IPS-18a (cell line): ENCODE measurements around the gene ATP5F1E.

Source experiments
- H3K27ac ChIP-seq: one replicate; pipeline ENCODE4 v1.5.1; 2013; ENCODE audit warnings: low read length
- H3K27me3 ChIP-seq: one replicate; pipeline ENCODE4 v1.6.1; 2013; ENCODE audit warnings: mild to moderate bottlenecking, low read length; ENCODE audit not compliant: control insufficient read depth, insufficient read depth
- H3K36me3 ChIP-seq: one replicate; pipeline ENCODE4 v1.6.1; 2013; ENCODE audit warnings: low read depth, low read length; ENCODE audit not compliant: control insufficient read depth
- H3K4me1 ChIP-seq: one replicate; pipeline ENCODE4 v1.6.1; 2013; ENCODE audit warnings: low read depth, low read length; ENCODE audit not compliant: control insufficient read depth
- H3K4me3 ChIP-seq: one replicate; pipeline ENCODE4 v1.5.1; 2013; ENCODE audit warnings: low read length
- H3K9ac ChIP-seq: one replicate; pipeline ENCODE4 v1.6.1; 2013; ENCODE audit warnings: mild to moderate bottlenecking, low read length, moderate library complexity
- H3K9me3 ChIP-seq: one replicate; pipeline ENCODE4 v1.6.1; 2013; ENCODE audit warnings: low read depth, low read length; ENCODE audit not compliant: control insufficient read depth

Gene ATP5F1E

GRCh38 chr20:59032023-59032712, at the start of gene ATP5F1E:
Gene ATP5F1E (minus strand): TSS chr20:59032335. CDS start chr20:59032251, 84 bp downstream.
- H3K9ac ChIP-seq: peak within 1 kb of the TSS; percentile 78

GRCh38 chr20:59081036-59081435, 48.9 kb upstream of the ATP5F1E start:
- Histone ChIP-seq H3K27ac (no peak overlapping the region), H3K4me3 (no peak overlapping the region), H3K36me3 (no peaks in the 10 kb centered on the region), H3K9me3 (no peaks in the 10 kb centered on the region), H3K9ac (no peak overlapping the region), H3K4me1 (peaks cover 5% of the 10 kb centered on the region), H3K27me3 (no peaks in the 10 kb centered on the region)

More at GRCh38 chr20:59032023-59032712, at the start of gene ATP5F1E:
- H3K4me3 ChIP-seq: peak within 1 kb of the TSS; percentile 89
- H3K36me3 ChIP-seq: peaks cover 63% of the 10 kb centered on the region
- H3K4me1 ChIP-seq: peaks cover 3% of the 10 kb centered on the region
- no peaks in the 10 kb centered on the region for H3K9me3 ChIP-seq
- peaks cover 47% of the 10 kb centered on the region for H3K27me3 ChIP-seq
- H3K27ac ChIP-seq: peak within 1 kb of the TSS; percentile 67

GRCh38 chr20:59078231-59078630, 46.1 kb upstream of the ATP5F1E start:
- Histone ChIP-seq H3K4me3 (no peak overlapping the region), H3K9me3 (no peaks in the 10 kb centered on the region), H3K27me3 (no peaks in the 10 kb centered on the region), H3K9ac (no peak overlapping the region), H3K36me3 (no peaks in the 10 kb centered on the region), H3K4me1 (peaks cover 5% of the 10 kb centered on the region), H3K27ac (no peak overlapping the region)

GRCh38 chr20:59077705-59078104, 45.6 kb upstream of the ATP5F1E start:
- no peaks in the 10 kb centered on the region for H3K9me3 ChIP-seq
- no peak overlapping the region for H3K9ac ChIP-seq
- no peaks in the 10 kb centered on the region for H3K36me3 ChIP-seq
- no peak overlapping the region for H3K4me3 ChIP-seq
- H3K27me3 ChIP-seq: no peaks in the 10 kb centered on the region
- no peak overlapping the region for H3K27ac ChIP-seq
- peaks cover 5% of the 10 kb centered on the region for H3K4me1 ChIP-seq

GRCh38 chr20:59075934-59076508, 43.9 kb upstream of the ATP5F1E start:
- H3K4me3 ChIP-seq: no peak overlapping the region
- no peaks in the 10 kb centered on the region for H3K36me3 ChIP-seq
- H3K4me1 ChIP-seq: no peaks in the 10 kb centered on the region

GRCh38 chr20:59074456-59074855, 42.3 kb upstream of the ATP5F1E start:
- Histone ChIP-seq H3K27ac (no peak overlapping the region), H3K4me3 (no peak overlapping the region), H3K36me3 (no peaks in the 10 kb centered on the region), H3K9me3 (no peaks in the 10 kb centered on the region), H3K9ac (no peak overlapping the region), H3K4me1 (no peaks in the 10 kb centered on the region), H3K27me3 (no peaks in the 10 kb centered on the region)

More at GRCh38 chr20:59075934-59076508, 43.9 kb upstream of the ATP5F1E start:
- Histone ChIP-seq H3K27me3 (no peaks in the 10 kb centered on the region), H3K9ac (no peak overlapping the region), H3K27ac (no peak overlapping the region), H3K9me3 (no peaks in the 10 kb centered on the region)

GRCh38 chr20:59073582-59073981, 41.4 kb upstream of the ATP5F1E start:
- Histone ChIP-seq H3K4me3 (no peak overlapping the region), H3K9me3 (no peaks in the 10 kb centered on the region), H3K9ac (no peak overlapping the region), H3K36me3 (no peaks in the 10 kb centered on the region), H3K27me3 (no peaks in the 10 kb centered on the region), H3K27ac (no peak overlapping the region), H3K4me1 (no peaks in the 10 kb centered on the region)

GRCh38 chr20:59071216-59071615, 39.1 kb upstream of the ATP5F1E start:
- H3K9ac ChIP-seq: no peak overlapping the region
- no peaks in the 10 kb centered on the region for H3K27me3 ChIP-seq
- no peaks in the 10 kb centered on the region for H3K9me3 ChIP-seq
- no peak overlapping the region for H3K27ac ChIP-seq
- no peaks in the 10 kb centered on the region for H3K4me1 ChIP-seq
- no peak overlapping the region for H3K4me3 ChIP-seq
- no peaks in the 10 kb centered on the region for H3K36me3 ChIP-seq

GRCh38 chr20:59069026-59069425, 36.9 kb upstream of the ATP5F1E start:
- Histone ChIP-seq H3K4me1 (no peaks in the 10 kb centered on the region), H3K9me3 (no peaks in the 10 kb centered on the region), H3K9ac (no peak overlapping the region), H3K27me3 (no peaks in the 10 kb centered on the region), H3K27ac (no peak overlapping the region), H3K36me3 (no peaks in the 10 kb centered on the region), H3K4me3 (no peak overlapping the region)

GRCh38 chr20:59068534-59068933, 36.4 kb upstream of the ATP5F1E start:
- no peak overlapping the region for H3K27ac ChIP-seq
- no peaks in the 10 kb centered on the region for H3K36me3 ChIP-seq
- no peaks in the 10 kb centered on the region for H3K4me1 ChIP-seq
- H3K27me3 ChIP-seq: no peaks in the 10 kb centered on the region
- no peak overlapping the region for H3K4me3 ChIP-seq
- no peaks in the 10 kb centered on the region for H3K9me3 ChIP-seq
- H3K9ac ChIP-seq: no peak overlapping the region

- Histone ChIP-seq H3K4me3 (no peak overlapping the region), H3K4me1 (no peaks in the 10 kb centered on the region), H3K9ac (no peak overlapping the region), H3K27ac (no peak overlapping the region), H3K27me3 (no peaks in the 10 kb centered on the region), H3K36me3 (no peaks in the 10 kb centered on the region), H3K9me3 (no peaks in the 10 kb centered on the region)
Observed at GRCh38 chr20:59064214-59064722, 32.1 kb upstream of the ATP5F1E start.
